ENCODE data around the gene HERPUD1.
"Not testable (repeated sequence)": the region's sequence is repeated elsewhere in the genome, so short reads cannot be mapped to it uniquely, and the experiment has no call there.

Gene HERPUD1

DNA sequence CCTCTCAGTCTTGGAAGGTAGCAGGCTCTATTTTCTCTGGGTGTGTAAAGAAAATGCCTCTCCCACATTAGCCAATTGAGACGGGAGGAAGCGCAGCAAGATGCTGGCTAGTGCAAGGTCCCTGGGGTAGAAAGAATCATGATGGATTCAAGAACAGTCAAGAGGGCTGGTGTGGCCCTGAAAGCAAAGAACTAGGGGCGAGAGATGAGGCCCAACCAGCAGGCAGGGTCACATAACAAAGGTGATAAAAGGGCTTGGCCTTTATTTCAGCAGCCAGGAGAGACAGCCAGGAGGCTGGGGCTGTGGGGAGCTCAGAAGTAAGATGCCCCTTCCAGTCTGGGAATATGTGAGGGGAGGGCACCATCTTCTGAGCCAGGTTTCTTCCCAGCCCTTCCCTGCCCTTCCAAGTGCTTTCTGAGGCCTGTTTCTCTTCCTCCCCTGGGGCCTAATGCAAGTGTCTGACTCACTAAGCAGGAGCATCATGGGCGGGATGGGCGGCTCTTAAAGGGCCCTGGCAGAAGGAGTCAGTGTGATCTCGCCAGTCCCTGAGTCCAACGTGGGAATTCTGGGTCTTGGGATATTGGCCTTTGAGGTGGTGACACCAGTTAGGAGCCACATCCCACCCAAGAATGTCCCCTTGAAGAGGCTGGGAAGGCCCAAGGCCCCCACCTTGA, 53.5 kb downstream of the HERPUD1 start:
- peak overlapping the region; percentile 5 for H3K4me3 Mint-ChIP-seq
- DNase-seq = peak; percentile 41
- no peaks in the 10 kb centered on the region for H3K27me3 Mint-ChIP-seq

DNA sequence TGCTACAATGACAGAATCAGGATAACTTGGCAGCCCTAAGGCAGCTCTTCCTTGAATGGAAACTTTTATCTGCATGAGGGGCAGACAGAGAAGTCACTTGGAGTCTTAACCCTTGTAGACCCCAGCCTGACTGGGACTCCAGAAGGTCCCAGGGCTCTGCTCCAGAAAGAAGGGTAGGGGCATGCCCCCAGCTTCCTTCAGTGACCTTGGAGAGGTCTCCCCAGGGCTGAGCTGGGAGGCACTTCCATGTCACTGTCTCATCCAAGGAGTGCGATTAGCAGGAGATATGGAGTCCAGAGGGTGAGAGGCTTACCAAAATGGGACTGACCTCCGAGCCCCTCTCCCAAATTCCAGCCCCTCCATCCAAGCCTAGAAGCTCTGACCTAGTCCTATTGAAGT, 54.0 kb downstream of the HERPUD1 start:
- Mint-ChIP-seq H3K27ac (peak overlapping the region; percentile 99), H3K4me3 (peak overlapping the region; percentile 5), H3K36me3 (ENCODE audit: low read depth) (peaks cover 49% of the 10 kb centered on the region), H3K27me3 (no peaks in the 10 kb centered on the region), H3K4me1 (peaks cover 79% of the 10 kb centered on the region), H3K9me3 (no peaks in the 10 kb centered on the region)
- DNase-seq (no peak), ATAC-seq (no peak)

More for the DNA sequence above, 53.5 kb downstream of the HERPUD1 start:
- ATAC-seq = no peak
- H3K27ac Mint-ChIP-seq = peak overlapping the region; percentile 99
- H3K36me3 Mint-ChIP-seq (ENCODE audit: low read depth) = peaks cover 44% of the 10 kb centered on the region
- peaks cover 81% of the 10 kb centered on the region for H3K4me1 Mint-ChIP-seq
- no peaks in the 10 kb centered on the region for H3K9me3 Mint-ChIP-seq

DNA sequence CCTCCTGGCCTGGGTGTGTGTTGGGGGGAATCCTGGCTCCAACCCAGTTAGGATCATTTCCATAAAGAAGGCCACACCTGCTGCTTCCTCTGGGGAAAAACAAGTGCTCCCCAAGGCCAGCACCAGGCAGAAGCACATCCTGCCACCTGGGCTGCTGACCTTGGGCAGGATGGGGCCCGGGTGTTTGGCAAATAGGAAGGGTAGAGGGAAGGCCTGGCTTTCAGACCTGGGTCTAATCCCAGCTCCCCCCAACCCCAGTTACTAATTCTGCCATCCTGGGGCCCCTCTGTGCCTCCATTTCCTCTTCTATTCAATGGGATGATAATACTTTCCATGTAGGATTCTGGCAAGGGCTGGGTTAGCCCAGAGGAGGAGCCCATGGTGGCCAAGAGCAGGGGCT, 54.4 kb downstream of the HERPUD1 start:
- Mint-ChIP-seq H3K27ac (peak overlapping the region; percentile 99), H3K36me3 (ENCODE audit: low read depth) (peaks cover 49% of the 10 kb centered on the region), H3K4me1 (peaks cover 77% of the 10 kb centered on the region), H3K27me3 (no peaks in the 10 kb centered on the region), H3K9me3 (no peaks in the 10 kb centered on the region), H3K4me3 (peak overlapping the region; percentile 98)
- ATAC-seq = no peak
- no peak for DNase-seq

DNA sequence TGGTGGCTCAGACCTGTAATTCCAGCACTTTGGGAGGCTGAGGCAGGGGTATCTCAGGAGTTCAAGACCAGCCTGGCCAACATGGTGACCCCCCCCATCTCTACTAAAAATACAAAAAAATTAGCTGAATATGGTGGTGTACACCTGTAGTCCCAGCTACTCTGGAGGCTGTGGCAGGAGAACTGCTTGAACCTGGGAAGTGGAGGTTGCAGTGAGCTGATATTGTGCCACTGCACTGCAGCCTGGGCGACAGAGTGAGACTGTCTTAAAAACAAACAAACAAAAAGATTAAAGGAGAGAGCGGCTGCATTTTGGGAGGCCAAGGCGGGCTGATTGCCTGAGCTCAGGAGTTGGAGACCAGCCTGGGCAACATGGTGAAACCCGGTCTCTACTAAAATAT, 55.0 kb downstream of the HERPUD1 start:
- ATAC-seq, H3K9me3 Mint-ChIP-seq, H3K27me3 Mint-ChIP-seq, DNase-seq: not testable (repeated sequence)
- Mint-ChIP-seq H3K4me1 (peaks cover 76% of the 10 kb centered on the region), H3K4me3 (peak overlapping the region; percentile 98), H3K27ac (peak overlapping the region; percentile 99), H3K36me3 (ENCODE audit: low read depth) (peaks cover 50% of the 10 kb centered on the region)

DNA sequence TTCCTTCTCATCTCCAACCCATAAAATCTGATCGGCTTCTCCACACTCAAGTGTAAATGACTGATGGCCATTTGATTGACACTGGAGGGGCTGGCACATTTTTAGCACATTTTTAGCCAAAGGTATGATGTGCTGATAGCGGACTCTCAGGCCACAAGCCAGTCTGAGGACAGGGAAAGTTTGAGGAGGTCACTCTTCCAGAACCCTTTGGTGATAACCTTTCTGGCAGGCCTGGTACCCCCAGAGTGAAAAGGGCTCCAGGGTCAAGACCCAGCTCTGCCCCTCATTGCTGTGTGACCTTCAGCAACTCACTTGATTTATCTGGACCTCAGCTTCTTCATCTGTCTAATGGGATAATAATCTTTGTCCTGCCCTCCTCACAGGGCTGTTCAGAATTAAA, 55.8 kb downstream of the HERPUD1 start:
- H3K4me1 Mint-ChIP-seq = peaks cover 74% of the 10 kb centered on the region
- H3K9me3 Mint-ChIP-seq = no peaks in the 10 kb centered on the region
- peaks cover 47% of the 10 kb centered on the region for H3K36me3 Mint-ChIP-seq (ENCODE audit: low read depth)
- DNase-seq (no peak), ATAC-seq (no peak)
- H3K27me3 Mint-ChIP-seq = no peaks in the 10 kb centered on the region
- peak overlapping the region; percentile 99 for H3K27ac Mint-ChIP-seq
- peak overlapping the region; percentile 98 for H3K4me3 Mint-ChIP-seq

DNA sequence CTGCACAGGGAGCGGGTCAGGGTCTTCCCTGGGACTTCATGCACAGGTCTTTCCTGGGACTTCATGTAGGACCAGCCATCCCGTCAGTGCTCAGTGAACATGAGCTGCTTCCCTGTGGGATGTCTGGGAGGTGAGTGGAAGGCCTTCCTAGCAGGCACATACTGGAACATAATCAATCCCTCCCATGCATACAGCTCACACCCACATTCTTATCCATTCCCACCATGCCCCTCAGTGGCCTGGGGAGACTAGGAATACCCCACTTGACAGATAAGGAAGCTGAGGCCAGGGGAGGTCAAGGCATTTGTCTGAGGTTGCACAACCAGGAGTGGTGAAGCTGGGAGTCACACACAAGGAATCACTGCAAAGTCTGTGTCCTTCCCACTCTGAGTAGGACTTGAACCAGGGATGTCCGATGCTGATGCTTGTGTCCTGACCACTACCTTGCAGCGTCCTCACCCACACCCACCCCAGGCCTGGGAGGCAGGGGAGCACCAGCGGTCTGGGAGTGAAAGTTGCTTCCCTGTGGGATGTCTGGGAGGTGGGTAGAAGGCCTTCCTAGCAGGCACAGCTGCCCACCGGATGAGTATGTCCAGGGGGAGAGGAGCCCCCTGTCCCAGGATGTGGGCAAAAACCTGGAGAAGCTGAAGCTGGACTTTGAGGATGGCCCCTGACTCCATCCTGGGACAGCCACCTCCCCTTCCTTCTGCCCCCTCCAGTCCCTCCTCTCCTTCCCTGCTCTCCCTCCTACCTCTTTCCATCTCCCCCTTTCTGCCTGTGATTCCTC, 56.4 kb downstream of the HERPUD1 start:
- Mint-ChIP-seq H3K27ac (peak overlapping the region; percentile 99), H3K4me1 (peaks cover 75% of the 10 kb centered on the region), H3K27me3 (no peaks in the 10 kb centered on the region), H3K36me3 (ENCODE audit: low read depth) (peaks cover 50% of the 10 kb centered on the region), H3K9me3 (no peaks in the 10 kb centered on the region), H3K4me3 (peak overlapping the region; percentile 98)
- ATAC-seq (no peak), DNase-seq (no peak)

DNA sequence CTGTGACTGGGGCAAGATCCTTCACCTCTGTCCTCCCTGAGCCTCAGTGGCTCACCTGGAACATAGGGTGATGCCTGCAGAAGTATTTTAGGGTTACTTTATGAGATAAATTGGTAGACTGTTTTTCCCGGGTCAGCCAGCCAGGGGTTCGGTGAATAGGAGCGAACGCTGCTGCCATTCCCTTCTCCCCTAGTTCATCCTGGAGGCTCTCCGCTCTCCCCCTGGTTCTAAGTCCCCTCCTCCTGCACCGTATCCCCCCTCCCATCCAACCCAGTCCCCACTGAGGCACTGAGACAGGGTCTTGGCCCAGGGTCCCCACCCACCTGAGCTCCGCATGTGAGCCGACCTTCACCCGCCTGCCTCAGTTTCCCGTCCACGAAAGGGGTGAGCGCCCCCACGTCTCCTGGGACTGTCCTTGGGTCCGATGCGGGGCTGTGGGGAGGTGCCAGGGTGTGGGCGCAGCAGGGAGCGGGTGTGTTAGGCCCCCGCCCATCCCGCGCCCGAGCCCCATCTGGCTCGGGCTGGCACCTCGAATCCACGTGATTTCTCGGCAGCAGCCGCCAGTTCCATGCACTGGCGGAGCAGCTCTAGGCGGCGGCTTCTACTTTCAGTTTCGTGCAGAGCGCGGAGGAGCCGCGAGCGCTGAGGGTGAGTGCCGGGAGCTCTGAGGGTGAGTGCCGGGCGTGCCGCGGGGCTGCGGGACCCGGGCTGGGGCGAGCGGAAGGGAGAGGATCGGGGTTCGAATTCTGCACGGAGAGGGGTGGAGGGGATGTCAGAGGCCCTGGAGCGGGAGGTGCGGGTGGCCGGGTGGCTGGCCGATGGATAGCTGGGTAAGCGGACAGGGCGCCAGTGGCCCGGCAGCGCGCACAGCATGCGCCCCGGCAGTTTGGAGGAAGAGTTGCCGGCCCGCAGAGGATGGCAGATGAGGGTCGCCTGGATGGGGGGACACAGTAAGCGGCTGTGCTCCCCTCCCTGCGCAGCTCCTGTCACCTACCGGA, 57.3 kb downstream of the HERPUD1 start, which contains the start of gene NLRC5:
Gene NLRC5 (plus strand): TSS at position 610 of the 998 bp plus-strand sequence. CDS start 31,156 bp downstream, outside the sequence.
- ATAC-seq (peak; percentile 83), DNase-seq (peak; percentile 92)
- peak within 1 kb of the TSS; percentile 98 for H3K4me3 Mint-ChIP-seq
- peaks cover 56% of the 10 kb centered on the region for H3K36me3 Mint-ChIP-seq (ENCODE audit: low read depth)
- no peaks in the 10 kb centered on the region for H3K9me3 Mint-ChIP-seq
- peaks cover 76% of the 10 kb centered on the region for H3K4me1 Mint-ChIP-seq
- peak within 1 kb of the TSS; percentile 99 for H3K27ac Mint-ChIP-seq
- H3K27me3 Mint-ChIP-seq = no peaks in the 10 kb centered on the region

DNA sequence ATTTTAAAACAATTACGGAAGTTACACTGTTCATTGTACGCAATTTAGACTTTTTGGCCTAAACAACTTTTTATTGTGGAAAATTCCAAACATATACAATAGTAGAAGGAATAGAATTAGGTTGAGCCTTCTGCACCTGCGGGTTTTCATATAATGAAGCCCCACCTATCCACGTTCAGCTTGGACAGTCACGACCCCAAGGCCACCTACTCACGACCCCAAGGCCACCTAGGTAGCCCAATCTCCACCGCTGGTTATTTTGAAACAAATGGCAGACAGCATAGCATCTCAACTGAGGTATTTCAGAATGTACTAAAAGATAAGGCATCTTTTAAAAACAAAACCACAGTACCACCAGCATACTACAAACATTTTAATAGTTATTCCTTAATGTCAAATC, 58.0 kb downstream of the HERPUD1 start:
- ATAC-seq = no peak
- Mint-ChIP-seq H3K4me1 (peaks cover 76% of the 10 kb centered on the region), H3K36me3 (ENCODE audit: low read depth) (peaks cover 53% of the 10 kb centered on the region)

DNA sequence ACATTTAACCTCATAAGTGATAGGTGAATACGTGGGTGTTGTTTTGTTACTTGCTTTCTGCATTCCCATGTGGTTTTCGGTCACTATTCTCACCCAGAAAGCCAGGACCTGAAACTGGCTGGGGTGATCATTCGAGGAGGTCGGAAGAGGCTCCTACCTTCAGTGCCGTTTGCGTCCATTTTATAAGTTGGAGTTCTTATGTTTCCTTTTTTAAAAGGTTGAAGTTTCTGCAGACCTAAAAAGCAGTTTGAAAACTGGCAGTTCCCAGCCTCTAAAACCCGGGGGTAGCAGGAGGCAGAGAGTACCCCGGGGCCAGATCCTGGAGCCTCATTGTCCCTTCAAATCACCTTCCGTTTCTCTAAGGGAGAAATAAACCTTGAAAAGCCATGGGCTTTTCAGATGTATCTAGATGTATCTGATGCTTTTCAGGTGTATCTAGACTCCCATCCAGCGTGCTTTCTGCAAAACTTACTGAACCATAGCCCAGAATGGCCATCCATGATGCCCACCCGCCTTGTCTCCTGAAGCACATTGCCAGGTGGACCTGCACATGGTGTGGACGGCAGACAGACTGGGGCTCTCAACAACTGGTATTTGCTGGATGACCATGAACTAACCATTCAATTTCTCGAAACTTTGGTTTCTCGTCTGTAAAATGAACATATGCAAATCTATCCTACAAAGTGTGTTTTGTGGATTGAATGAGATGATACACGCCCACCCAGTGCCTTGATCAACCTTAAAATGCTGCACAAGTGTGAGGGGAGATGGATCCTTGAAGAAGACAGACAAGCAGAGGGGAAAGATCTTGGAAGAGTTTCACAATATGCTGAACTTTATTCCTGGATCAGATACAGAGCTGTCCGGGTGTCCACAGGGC, 58.7 kb downstream of the HERPUD1 start:
- H3K27me3 Mint-ChIP-seq = no peaks in the 10 kb centered on the region
- peaks cover 50% of the 10 kb centered on the region for H3K36me3 Mint-ChIP-seq (ENCODE audit: low read depth)
- no peaks in the 10 kb centered on the region for H3K9me3 Mint-ChIP-seq
- peak; percentile 44 for DNase-seq
- ATAC-seq = no peak
- H3K4me1 Mint-ChIP-seq = peaks cover 76% of the 10 kb centered on the region
- H3K4me3 Mint-ChIP-seq = peak overlapping the region; percentile 98
- H3K27ac Mint-ChIP-seq = peak overlapping the region; percentile 99

More for the DNA sequence above, 58.0 kb downstream of the HERPUD1 start:
- Mint-ChIP-seq H3K27me3 (no peaks in the 10 kb centered on the region), H3K4me3 (peak overlapping the region; percentile 98), H3K9me3 (no peaks in the 10 kb centered on the region), H3K27ac (peak overlapping the region; percentile 99)
- DNase-seq = no peak

DNA sequence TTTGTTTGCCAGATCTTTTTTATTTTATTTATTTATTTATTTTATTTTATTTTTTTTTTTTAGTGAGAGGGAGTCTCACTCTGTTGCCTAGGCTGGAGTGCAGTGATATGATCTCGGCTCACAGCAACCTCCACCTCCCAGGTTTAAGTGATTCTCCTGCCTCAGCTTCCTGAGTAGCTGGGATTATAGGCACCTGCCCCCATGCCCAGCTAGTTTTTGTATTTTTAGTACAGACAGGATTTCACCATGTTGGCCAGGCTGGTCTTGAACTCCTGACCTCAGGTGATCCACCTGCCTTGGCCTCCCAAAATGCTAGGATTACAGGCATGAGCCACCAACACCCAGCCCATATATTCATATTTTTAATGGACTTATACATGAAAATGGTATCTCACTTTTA, 60.5 kb downstream of the HERPUD1 start:
- not testable (repeated sequence) for H3K27me3 Mint-ChIP-seq, ATAC-seq, DNase-seq, H3K9me3 Mint-ChIP-seq
- H3K4me1 Mint-ChIP-seq = peaks cover 76% of the 10 kb centered on the region
- peak overlapping the region; percentile 99 for H3K27ac Mint-ChIP-seq
- peak overlapping the region; percentile 98 for H3K4me3 Mint-ChIP-seq
- H3K36me3 Mint-ChIP-seq (ENCODE audit: low read depth) = peaks cover 63% of the 10 kb centered on the region

DNA sequence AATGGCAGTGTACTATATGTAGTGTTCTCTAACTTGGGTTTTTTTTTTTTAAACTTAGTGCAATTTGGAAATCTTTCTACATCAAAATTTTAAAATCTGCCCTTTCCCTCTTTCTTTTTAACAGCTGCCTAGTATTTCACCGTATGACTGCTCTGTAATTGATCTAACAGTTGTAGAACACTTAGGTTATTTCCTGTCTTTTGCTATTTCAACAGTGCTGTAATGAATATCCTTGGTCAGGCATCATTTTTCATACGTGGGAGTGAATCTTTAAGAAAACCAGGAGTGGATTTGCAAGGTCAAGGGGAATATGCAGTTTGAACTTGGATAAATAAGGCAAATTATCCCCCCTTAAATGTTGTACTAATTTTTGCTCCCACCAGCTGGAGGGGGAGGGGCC, 61.3 kb downstream of the HERPUD1 start:
- H3K27me3 Mint-ChIP-seq = no peaks in the 10 kb centered on the region
- peak overlapping the region; percentile 98 for H3K4me3 Mint-ChIP-seq
- H3K4me1 Mint-ChIP-seq = peaks cover 76% of the 10 kb centered on the region
- ATAC-seq = no peak
- no peak for DNase-seq
- H3K27ac Mint-ChIP-seq = peak overlapping the region; percentile 85
- H3K36me3 Mint-ChIP-seq (ENCODE audit: low read depth) = peaks cover 61% of the 10 kb centered on the region
- no peaks in the 10 kb centered on the region for H3K9me3 Mint-ChIP-seq

DNA sequence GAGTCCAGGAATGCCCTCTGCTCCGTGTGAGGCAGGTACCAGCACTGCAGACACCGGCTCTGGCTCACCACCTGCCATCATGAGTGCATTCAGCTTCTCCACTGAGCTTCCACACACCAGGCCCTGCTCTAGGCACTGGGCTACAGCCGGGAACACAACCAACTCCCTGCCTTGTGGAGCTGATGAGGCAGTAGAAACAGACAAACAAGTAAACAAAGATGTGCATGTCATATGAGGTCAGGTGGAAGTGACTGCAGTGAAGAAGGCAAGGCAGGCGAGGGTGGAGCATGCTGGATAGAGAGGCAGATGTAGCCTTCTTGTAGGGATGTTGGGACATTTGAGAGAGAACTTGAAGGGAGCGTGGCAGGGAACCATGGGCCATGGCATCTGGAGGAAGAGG, 62.4 kb downstream of the HERPUD1 start:
- Mint-ChIP-seq H3K4me1 (peaks cover 85% of the 10 kb centered on the region), H3K9me3 (no peaks in the 10 kb centered on the region), H3K4me3 (peak overlapping the region; percentile 98), H3K27ac (peak overlapping the region; percentile 85), H3K36me3 (ENCODE audit: low read depth) (peaks cover 63% of the 10 kb centered on the region), H3K27me3 (no peaks in the 10 kb centered on the region)
- ATAC-seq (no peak), DNase-seq (no peak)
